Endometrial microvascular endothelial cells (primary cell): Measurements from ENCODE around the gene EEF2K. TPM values are rescaled to one million over a fixed set of nuclear protein-coding genes. Genes with fewer than 3 reads are reported as not detected.

ENCODE experiments used
- in situ Hi-C: cut with HindIII; loops from 2 replicates; pipeline ENCODE4 v1.10.0; 2017; ENCODE audit warnings: low sequenced_read_pairs, low pct_unique_long_range_greater_than_20kb; ENCODE audit errors: inconsistent ontology term
- total RNA-seq: library from RNA; depleted of rRNA; stranded (reverse); fragments of >200 nt; gene quantifications from one replicate; pipeline ENCODE4 v1.2.3, GENCODE V29; 2015; ENCODE audit errors: inconsistent ontology term

EEF2K gene
- total RNA-seq, 1 donor from 2014 or later: 23.9 TPM

GRCh38 chr16:22272870-22273650 lies 67.0 kb downstream of the EEF2K start:
- in situ Hi-C loops: loop anchor here (25.0 kb wide), 1 partner anchor 186 kb away; the partner anchor contains the start of gene VWA3A

GRCh38 chr16:22274916-22275315 lies 68.8 kb downstream of the EEF2K start:
- in situ Hi-C loops: loop anchor here (25.0 kb wide), 1 partner anchor 188 kb away; the partner anchor contains the start of gene VWA3A

- in situ Hi-C loops: no loop called here
These were observed 72.6 kb downstream of the EEF2K start for GRCh38 chr16:22278441-22279230.

- in situ Hi-C loops: no loop called here
These were observed 76.3 kb downstream of the EEF2K start for GRCh38 chr16:22282254-22282892.

- in situ Hi-C loops: no loop called here
These were observed 78.6 kb downstream of the EEF2K start for GRCh38 chr16:22284637-22285036.

- in situ Hi-C loops: no loop called here
These were observed 79.0 kb downstream of the EEF2K start for GRCh38 chr16:22285080-22285479.

GRCh38 chr16:22291020-22291419 lies 84.9 kb downstream of the EEF2K start:
- in situ Hi-C loops: no loop called here

- in situ Hi-C loops: no loop called here
These were observed 85.8 kb downstream of the EEF2K start for GRCh38 chr16:22291860-22292318.

- in situ Hi-C loops: no loop called here
These were observed 86.2 kb downstream of the EEF2K start for GRCh38 chr16:22292320-22292719.

- in situ Hi-C loops: no loop called here
These were observed 87.3 kb downstream of the EEF2K start for GRCh38 chr16:22293137-22294106.

GRCh38 chr16:22296225-22297113 lies 90.4 kb downstream of the EEF2K start:
- in situ Hi-C loops: no loop called here

- in situ Hi-C loops: no loop called here
These were observed 91.2 kb downstream of the EEF2K start, which contains the start of gene POLR3E for GRCh38 chr16:22297114-22297870. Gene POLR3E (plus strand): TSS chr16:22297409. CDS start chr16:22302969, 5,560 bp downstream.

- in situ Hi-C loops: no loop called here
These were observed 92.0 kb downstream of the EEF2K start for GRCh38 chr16:22297871-22298733.

GRCh38 chr16:22299036-22299435 lies 93.0 kb downstream of the EEF2K start:
- in situ Hi-C loops: no loop called here

GRCh38 chr16:22300427-22301071 lies 94.5 kb downstream of the EEF2K start:
- in situ Hi-C loops: no loop called here
